HG02642 (cell line): Measurements from ENCODE around the gene NAA20.

Experiments
- ATAC-seq: cut with Tn5 transposase; IDR thresholded peaks from one replicate; pipeline ENCODE4 v1.9.1; 2021; ENCODE audit warnings: mild to moderate bottlenecking; ENCODE audit not compliant: unreplicated experiment, poor library complexity

Gene NAA20, protein sequence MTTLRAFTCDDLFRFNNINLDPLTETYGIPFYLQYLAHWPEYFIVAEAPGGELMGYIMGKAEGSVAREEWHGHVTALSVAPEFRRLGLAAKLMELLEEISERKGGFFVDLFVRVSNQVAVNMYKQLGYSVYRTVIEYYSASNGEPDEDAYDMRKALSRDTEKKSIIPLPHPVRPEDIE

DNA sequence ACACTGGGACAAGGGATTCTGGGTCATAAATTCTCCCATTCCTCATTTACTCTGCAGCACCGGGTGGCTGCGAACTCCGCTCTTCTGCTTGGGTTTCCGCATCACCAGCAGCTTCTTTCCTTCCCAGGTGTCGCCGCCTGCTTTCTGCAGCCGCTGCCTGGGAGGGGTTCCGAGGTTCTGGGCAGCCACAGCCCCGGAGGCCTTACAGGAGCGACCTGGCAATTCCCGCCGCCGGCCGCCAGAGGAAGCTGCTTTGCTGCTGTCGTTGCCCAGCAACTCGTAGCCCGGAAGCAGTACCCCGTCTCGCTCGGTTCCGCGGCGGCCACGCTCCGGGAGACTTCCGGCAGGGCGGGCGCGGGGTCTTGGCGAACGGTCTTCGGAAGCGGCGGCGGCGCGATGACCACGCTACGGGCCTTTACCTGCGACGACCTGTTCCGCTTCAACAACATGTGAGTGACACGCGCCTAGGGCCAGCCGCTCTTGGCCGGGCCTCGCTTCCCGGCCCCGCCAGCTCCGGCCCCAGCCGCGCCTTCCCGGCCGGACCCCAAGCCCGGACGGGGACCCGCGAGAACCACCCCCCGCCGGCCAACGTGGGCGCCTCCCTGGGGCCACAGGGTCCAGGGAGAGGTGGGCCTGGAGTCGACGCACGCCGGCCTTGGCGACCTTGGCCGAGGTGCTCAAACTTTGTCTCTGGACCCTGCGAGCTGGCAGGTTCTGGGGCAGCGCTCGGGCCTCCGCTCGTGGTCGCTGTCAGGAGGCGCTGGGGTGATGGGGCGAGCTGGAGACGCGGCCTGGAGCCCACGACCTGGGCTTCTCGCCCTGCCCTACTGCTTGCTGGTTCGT lies at the start of gene NAA20:
NAA20 (plus strand) TSS at position 362 of the 843 bp plus-strand sequence; CDS start at position 397, 35 bp downstream.
- peak; percentile 99 for ATAC-seq

- ATAC-seq = no peak
Observed at GRCh38 chr20:19967445-19967844, 49.7 kb upstream of the NAA20 start.

GRCh38 chr20:19968028-19968427 lies 49.1 kb upstream of the NAA20 start:
- no peak for ATAC-seq

DNA sequence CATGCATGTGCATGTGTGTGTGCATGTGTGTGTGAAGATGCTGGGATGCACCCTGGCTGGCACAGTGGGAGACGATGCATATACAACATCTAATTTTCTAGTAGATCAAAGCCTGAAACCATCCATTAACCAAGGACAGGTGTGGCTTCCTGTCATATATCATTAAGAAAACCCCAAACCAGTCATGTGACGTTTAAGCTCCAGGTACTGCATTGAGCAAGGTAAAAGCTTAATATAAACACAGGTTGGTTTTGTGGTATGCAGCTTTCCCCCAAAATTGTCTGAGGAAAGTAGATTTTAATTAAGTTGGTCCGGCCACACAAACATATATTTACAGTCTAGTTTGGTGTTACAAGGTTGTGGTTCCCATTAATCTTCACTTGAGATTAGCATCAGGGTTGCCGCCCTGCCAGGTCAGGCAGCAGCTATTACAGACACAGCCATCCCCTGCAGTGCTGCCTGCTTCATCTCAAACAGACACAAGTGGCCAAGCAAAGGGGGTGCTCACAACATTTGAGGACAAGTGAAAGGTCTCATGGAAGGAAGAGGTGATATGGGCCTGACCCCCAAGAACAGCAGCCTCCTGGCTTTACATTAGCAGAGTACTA lies 48.6 kb upstream of the NAA20 start:
- ATAC-seq = no peak

- no peak for ATAC-seq
Observed at GRCh38 chr20:19969106-19969505, 48.1 kb upstream of the NAA20 start.

DNA sequence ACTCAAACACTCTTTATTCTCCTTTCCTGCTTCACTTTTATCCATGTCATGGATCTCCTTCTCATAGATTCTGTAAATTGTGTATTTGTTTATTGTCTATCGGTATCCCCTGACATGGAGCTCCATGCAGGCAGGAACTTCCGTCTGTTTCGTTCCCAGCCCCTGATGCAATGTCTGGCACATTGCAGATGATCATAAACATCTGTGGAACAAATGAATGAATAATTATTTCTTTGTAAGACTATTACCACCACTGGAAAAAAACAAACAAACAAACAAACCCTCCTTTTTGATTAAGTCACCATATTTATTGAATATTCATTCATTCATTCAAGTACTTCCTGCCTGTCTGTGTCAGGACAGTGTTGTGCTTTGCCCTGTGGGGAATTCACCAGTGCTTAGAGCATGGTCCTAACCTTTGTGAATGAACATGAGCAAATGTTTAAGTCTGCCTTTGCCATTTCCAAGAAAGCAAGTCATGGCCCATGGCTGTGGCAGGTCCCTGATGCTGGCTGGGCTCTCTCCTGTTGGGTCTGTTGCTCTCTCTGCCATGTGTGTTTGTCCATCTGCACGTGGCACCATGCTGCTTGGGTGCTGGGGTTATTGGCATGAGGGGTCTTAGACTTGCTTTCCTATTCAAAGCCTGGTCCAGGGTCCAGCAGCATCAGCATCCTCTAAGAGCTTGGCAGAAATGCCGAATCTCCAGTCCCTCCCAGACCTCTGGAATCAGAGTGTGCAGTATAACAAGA lies 47.5 kb upstream of the NAA20 start:
- ATAC-seq = no peak

- ATAC-seq = no peak
Observed at GRCh38 chr20:19970256-19970765, 46.9 kb upstream of the NAA20 start.

DNA sequence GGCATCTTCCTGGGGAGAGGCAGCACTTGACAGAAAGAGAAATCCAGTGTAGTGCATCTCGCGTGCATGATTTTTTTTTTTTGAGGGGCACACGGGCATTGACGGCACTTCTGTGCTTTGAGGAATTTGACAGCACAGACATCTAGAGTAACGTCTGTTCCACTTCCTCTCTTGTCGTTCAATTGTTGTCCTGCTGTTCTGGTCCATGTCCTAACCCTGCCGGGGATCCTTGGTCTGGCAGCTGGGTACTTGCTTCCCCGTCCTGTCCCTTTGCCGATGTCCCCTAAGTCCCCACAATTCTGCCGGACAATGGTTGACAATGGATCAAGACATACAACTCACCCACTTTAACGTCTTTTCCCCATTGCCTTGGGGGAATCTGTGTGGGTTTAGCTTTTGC lies 46.0 kb upstream of the NAA20 start:
- no peak for ATAC-seq

DNA sequence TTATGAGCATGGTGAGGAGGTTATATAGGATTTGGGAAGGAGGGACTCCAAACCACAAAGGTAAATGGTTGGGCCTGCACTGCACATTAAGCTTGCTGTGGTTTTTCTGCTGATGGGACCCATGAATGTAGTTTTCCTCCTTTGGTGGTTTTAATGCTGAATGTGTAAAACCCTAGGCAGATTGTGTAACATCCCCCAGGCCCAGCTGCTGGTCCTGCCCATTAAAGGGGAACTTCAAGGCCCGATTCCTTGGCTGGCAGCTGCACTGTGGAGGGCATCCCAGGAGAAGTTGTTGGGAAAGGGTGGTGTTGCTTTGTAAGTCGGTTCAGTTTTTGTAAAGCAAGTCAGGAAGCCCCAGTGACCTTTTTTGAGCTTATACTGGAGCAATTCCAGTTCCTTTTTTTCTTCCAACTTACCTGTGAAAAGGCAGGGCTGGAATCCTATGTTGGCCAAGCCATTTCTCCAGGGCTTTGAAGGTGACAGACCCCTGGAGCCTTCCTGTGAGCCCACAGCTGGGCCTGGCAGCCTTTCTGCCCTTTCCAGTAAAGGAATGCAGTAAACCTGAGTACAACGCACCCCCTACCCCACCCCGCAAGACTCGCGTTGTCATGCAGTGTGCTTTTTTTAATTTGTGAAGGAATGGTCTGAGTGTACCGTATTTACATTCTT lies 43.1 kb upstream of the NAA20 start:
- ATAC-seq = no peak

- ATAC-seq = no peak
Observed at GRCh38 chr20:19974630-19975435, 42.3 kb upstream of the NAA20 start.

DNA sequence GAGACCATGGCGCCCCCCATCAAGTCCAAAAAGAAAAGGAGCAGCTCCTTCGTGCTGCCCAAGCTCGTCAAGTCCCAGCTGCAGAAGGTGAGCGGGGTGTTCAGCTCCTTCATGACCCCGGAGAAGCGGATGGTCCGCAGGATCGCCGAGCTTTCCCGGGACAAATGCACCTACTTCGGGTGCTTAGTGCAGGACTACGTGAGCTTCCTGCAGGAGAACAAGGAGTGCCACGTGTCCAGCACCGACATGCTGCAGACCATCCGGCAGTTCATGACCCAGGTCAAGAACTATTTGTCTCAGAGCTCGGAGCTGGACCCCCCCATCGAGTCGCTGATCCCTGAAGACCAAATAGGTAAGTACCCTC lies 41.7 kb upstream of the NAA20 start:
- ATAC-seq = no peak

- no peak for ATAC-seq
Observed at GRCh38 chr20:19975901-19976300, 41.3 kb upstream of the NAA20 start.

DNA sequence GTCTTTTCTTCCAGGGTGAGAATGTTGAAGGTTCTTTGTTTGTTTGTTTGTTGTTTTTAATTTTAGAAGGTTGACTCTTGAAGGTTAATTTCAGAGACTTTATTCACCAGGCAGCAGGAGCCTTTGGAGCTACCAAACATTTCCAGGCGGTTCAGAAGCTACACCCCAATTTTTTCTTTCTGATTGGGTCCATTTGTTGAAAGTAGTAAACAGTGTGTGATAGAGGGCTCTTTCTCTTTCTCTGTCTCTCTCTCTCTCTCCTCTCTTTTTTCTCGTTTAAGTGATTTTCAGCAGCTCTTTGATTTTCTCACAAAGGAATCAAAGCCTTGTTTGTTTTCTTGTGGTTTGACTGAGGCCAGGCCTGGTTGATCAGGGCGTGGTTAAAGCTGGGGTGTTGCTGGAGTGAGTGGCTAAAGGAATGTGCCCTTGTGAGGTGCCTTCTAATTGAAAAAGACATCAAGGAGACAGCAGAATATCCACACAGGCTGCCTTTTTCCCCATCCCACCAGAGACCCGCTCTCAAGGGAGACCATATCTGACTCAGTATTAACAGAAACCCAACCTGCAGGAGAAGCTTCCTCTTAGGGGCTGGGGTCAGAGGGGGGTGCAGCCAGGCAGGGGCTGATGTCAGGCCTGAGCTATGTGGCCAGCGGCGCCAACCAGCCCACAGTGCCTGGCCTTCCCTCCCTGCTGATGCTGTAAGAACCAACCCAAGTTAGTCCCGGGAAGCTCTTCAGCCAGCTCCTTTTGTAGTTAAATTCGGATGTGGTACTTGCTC lies 40.4 kb upstream of the NAA20 start:
- ATAC-seq = no peak

- no peak for ATAC-seq
Observed at GRCh38 chr20:19977373-19977770, 39.8 kb upstream of the NAA20 start.

DNA sequence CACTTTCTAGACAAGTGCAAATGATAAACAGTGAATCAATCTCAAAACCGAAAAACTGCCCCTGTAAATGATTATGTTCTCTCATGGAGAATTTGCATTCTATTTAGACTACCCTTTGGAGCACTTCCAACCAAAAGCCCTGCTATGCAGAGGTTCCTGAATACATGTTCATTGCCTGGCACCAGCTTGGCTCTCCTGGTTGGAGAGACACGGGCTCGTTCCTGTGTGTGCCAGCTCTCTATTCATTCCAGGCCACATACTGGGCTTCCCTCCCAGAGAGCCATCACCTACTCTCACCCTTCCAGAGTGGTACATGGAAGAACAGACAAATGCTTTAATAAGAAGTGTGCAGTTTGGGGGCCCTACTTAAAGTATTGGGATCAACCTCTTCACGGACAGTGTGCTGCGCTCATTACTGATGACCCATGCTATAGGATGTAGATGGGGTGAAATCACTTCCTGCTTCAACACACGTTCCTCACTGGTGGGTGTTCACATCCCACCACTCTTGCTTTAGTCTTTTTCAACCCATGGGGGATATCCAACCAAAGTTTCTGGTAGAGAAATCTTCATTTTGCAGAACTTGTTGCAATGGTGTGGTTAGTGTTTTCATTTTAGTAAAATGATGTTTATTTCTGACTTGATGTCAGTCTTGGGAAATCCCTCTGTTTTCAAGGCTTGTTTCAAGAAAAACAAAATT lies 38.5 kb upstream of the NAA20 start:
- no peak for ATAC-seq

GRCh38 chr20:19981031-19981451 lies 36.1 kb upstream of the NAA20 start:
- no peak for ATAC-seq

GRCh38 chr20:19986419-19986818 lies 30.7 kb upstream of the NAA20 start:
- ATAC-seq = no peak

- no peak for ATAC-seq
Observed at GRCh38 chr20:19987046-19987445, 30.1 kb upstream of the NAA20 start.
